CD4-positive, alpha-beta T cell (primary cell): ENCODE results near the gene RBM39. TPM values are rescaled to one million over a fixed set of nuclear protein-coding genes. Genes with fewer than 3 reads are reported as not detected.

Source experiments
- ATAC-seq: fragments of 200-7000 bp; cut with Tn5 transposase; one replicate; pipeline ENCODE4 v1.10.0; 2022; ENCODE audit warnings: mild to moderate bottlenecking; ENCODE audit not compliant: poor library complexity
- CTCF ChIA-PET: fragments of 350-600 bp; sonication (Branson Sonifier 250); formaldehyde crosslinking; loops from one replicate; lab custom pipeline; 2021; ENCODE audit warnings: antibody characterized with exemption, inconsistent platforms; lab: Charles Lee
- POLR2A ChIA-PET: fragments of 350-600 bp; sonication (Branson Sonifier 250); formaldehyde crosslinking; loops from one replicate; lab custom pipeline; 2021; ENCODE audit warnings: antibody characterized with exemption, inconsistent platforms; lab: Charles Lee
- DNase-seq, 14 experiments: peaks; one replicate each; pipeline ENCODE4 v3.0.0-alpha.2; 2013 to 2020; ENCODE audit warnings: mixed read lengths in 2 of 14
- H3K27ac ChIP-seq, 2 donors: one replicate each; pipeline versions ENCODE4 v1.5.1 to v1.7.0; 2013; ENCODE audit warnings: low read length in 2 of 2, low read depth in 1 of 2, mild to moderate bottlenecking in 1 of 2
- H3K27me3 ChIP-seq, 2 experiments: 1 replicate in 1 of 2; 2 replicates in 1 of 2; pipeline versions ENCODE4 v1.6.1 to v1.7.0; 2013; ENCODE audit warnings: low read length in 2 of 2, control low read depth in 1 of 2, mild to moderate bottlenecking in 1 of 2, moderate library complexity in 1 of 2; ENCODE audit not compliant: insufficient read depth in 2 of 2, control insufficient read depth in 1 of 2
- H3K36me3 ChIP-seq: one replicate; pipeline ENCODE4 v1.6.1; 2013; ENCODE audit warnings: low read length, control low read depth; ENCODE audit not compliant: insufficient read depth
- H3K4me1 ChIP-seq: one replicate; pipeline ENCODE4 v1.6.1; 2013; ENCODE audit warnings: low read length, control low read depth; ENCODE audit not compliant: insufficient read depth
- H3K4me3 ChIP-seq: one replicate; pipeline ENCODE4 v1.5.1; 2013; ENCODE audit warnings: mild to moderate bottlenecking, low read length, moderate library complexity
- H3K9me3 ChIP-seq, 2 experiments: 1 replicate in 1 of 2; 2 replicates in 1 of 2; pipeline versions ENCODE4 v1.6.1 to v1.7.0; 2013; ENCODE audit warnings: low read length in 2 of 2, mild to moderate bottlenecking in 2 of 2, control low read depth in 1 of 2, moderate library complexity in 1 of 2; ENCODE audit not compliant: control insufficient read depth in 1 of 2, insufficient read depth in 1 of 2
- H3K27ac Mint-ChIP-seq: one replicate; pipeline ENCODE4 v1.8.0; 2020; ENCODE audit warnings: mixed read lengths
- H3K27me3 Mint-ChIP-seq: one replicate; pipeline ENCODE4 v1.8.0; 2021; ENCODE audit warnings: mixed read lengths
- H3K36me3 Mint-ChIP-seq: one replicate; pipeline ENCODE4 v1.8.0; 2021; ENCODE audit warnings: low read depth, mixed read lengths
- H3K4me1 Mint-ChIP-seq: one replicate; pipeline ENCODE4 v1.8.0; 2021; ENCODE audit warnings: low read depth, mixed read lengths
- H3K4me3 Mint-ChIP-seq: one replicate; pipeline ENCODE4 v1.8.0; 2020; ENCODE audit warnings: mild to moderate bottlenecking, mixed read lengths
- H3K9me3 Mint-ChIP-seq: one replicate; pipeline ENCODE4 v1.8.0; 2020; ENCODE audit warnings: mixed read lengths
- intact Hi-C, 2 experiments: fragments of 100-400 bp; cut with DNase I in 1 of 2; cut with micrococcal nuclease in 1 of 2; formaldehyde crosslinking; loops; one replicate each; pipeline versions ENCODE4 v1.15.1 to v1.9.0; 2023 to 2025; cut with DNase I, micrococcal nuclease
- total RNA-seq, 174 experiments: library from RNA in 2 of 174; stranded (reverse) in 2 of 174; gene quantifications; one replicate each; pipeline ENCODE4 v1.2.3 and lab custom pipeline; 2021 to 2026
- TF ChIP-seq, protein P1 (sequence below): fragments of 200-600 bp; IDR thresholded peaks from one replicate; pipeline ENCODE4 v1.8.0; 2022; ENCODE audit warnings: antibody characterized with exemption, mild to moderate bottlenecking

The RBM39 gene
- total RNA-seq, 2 experiments from 2014 or later, result 1,057 to 1,091 TPM

DNA sequence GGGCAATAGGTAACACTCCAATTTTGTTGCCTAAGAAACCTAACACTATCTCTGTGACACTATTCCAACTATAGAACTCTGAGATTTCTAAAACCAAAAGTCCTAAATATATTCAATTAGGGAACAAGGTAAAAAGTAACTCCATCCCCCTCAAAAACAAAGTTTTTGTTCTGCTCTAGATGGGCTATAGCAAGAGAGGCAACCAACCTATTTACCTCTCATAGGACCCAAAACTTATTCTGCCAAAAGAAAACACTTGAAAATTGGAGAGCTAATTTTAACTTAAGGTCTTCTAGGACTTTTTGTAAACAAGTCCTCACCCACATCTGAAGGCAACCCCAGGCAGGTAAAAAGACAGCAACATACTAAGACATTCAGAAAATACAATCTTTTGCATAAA lies 7.7 kb downstream of the RBM39 start:
- peak overlapping the region; percentile 13 to 17 for H3K27ac ChIP-seq
- CTCF ChIA-PET, result interaction anchor here (0.8 to 1.2 kb wide), 3 partner anchors 16 to 38 kb away, joined by 3 read pairs; partner anchors contain the start of gene PHF20
- Mint-ChIP-seq H3K9me3 (no peaks in the 10 kb centered on the region), H3K27ac (peak overlapping the region; percentile 21), H3K4me1 (peaks cover 75% of the 10 kb centered on the region), H3K36me3 (peaks cover 92% of the 10 kb centered on the region), H3K4me3 (peak overlapping the region; percentile 34), H3K27me3 (no peaks in the 10 kb centered on the region)
- POLR2A ChIA-PET, result interaction anchor here (1.0 to 13.0 kb wide), 6 partner anchors 8 to 35 kb away, joined by 3 to 891 read pairs (median 6); partner anchors contain the start of genes NFS1, PHF20, RBM39 and ROMO1
- H3K4me1 ChIP-seq, result peaks cover 53% of the 10 kb centered on the region
- H3K36me3 ChIP-seq, result peaks cover 98% of the 10 kb centered on the region
- DNase-seq, result no peak
- ATAC-seq, result no peak
- no peaks in the 10 kb centered on the region for H3K9me3 ChIP-seq
- intact Hi-C loops, result loop anchor here in 1 of 2 experiments (2.0 to 5.0 kb wide), 2 partner anchors 20 to 153 kb away; no protein-coding TSS in a partner anchor
- H3K27me3 ChIP-seq, result no peaks in the 10 kb centered on the region
- H3K4me3 ChIP-seq, result no peak overlapping the region
- TF ChIP-seq, protein P1, sequence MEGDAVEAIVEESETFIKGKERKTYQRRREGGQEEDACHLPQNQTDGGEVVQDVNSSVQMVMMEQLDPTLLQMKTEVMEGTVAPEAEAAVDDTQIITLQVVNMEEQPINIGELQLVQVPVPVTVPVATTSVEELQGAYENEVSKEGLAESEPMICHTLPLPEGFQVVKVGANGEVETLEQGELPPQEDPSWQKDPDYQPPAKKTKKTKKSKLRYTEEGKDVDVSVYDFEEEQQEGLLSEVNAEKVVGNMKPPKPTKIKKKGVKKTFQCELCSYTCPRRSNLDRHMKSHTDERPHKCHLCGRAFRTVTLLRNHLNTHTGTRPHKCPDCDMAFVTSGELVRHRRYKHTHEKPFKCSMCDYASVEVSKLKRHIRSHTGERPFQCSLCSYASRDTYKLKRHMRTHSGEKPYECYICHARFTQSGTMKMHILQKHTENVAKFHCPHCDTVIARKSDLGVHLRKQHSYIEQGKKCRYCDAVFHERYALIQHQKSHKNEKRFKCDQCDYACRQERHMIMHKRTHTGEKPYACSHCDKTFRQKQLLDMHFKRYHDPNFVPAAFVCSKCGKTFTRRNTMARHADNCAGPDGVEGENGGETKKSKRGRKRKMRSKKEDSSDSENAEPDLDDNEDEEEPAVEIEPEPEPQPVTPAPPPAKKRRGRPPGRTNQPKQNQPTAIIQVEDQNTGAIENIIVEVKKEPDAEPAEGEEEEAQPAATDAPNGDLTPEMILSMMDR, result no peak

DNA sequence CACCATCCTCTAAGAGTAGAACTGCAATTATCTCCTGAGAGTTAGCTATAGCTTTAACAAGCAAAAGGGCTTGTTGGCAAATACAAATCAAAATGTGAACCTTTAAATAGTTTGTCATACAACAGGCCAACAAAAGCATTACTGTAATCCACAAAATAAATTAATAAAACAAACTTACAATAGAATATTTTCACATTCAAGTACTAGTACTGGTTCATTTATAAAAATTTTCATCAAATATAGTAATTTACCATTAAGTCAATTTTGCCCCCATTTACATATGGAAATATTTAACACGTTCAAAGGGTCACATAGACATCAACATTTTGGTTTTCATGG lies 9.4 kb downstream of the RBM39 start:
- H3K27me3 Mint-ChIP-seq, result no peaks in the 10 kb centered on the region
- H3K9me3 Mint-ChIP-seq, result no peaks in the 10 kb centered on the region
- H3K36me3 Mint-ChIP-seq, result peaks cover 91% of the 10 kb centered on the region
- peaks cover 63% of the 10 kb centered on the region for H3K4me1 Mint-ChIP-seq
- ChIA-PET POLR2A (interaction anchor here (3.5 kb wide), 1 partner anchor 10 kb away, joined by 31 read pairs; the partner anchor contains the start of gene RBM39), CTCF (no interaction called here)
- Histone ChIP-seq H3K4me1 (peaks cover 39% of the 10 kb centered on the region), H3K9me3 (no peaks in the 10 kb centered on the region), H3K4me3 (no peak overlapping the region), H3K36me3 (peaks cover 97% of the 10 kb centered on the region), H3K27ac (no peak overlapping the region), H3K27me3 (no peaks in the 10 kb centered on the region)
- TF ChIP-seq, protein P1, result no peak
- H3K4me3 Mint-ChIP-seq, result peak overlapping the region; percentile 34
- H3K27ac Mint-ChIP-seq, result peak overlapping the region; percentile 41
- intact Hi-C loops, result loop anchor here in 1 of 2 experiments (5.0 kb wide), 1 partner anchor 155 kb away; no protein-coding TSS in a partner anchor
- ATAC-seq (no peak), DNase-seq (no peak)

DNA sequence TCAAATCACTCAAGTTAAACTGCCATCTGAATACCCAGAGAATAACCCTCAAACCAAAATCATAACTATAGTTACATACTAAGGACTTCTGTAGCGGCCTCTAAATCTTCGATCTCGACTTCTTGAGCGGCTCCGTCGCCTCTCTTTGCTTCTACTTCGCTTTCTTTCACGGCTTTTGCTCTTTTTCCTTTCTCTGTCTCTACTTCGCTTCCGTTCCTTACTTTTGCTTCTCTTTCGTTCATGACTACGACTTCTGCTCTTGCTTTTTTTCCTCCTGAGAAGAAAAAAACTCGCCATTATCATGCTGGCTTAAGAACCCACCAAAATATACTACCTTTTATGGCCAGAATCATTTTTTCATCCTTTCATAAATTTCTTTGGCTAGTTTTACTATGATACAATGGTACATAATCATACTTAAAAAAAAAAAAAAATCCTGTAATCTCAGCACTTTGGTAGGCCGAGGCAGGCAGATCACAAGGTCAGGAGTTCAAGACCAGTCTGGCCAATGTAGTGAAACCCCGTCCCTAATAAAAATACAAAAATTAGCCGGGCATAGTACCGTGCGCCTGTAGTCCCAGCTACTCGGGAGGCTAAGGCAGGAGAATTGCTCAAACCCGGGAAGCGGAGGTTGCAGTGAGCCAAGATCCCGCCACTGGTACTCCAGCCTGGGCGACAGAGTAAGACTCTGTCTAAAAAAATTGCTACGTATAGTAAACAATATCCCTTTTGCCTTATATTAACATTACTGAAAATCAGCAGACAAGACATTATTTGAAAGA lies 10.0 kb downstream of the RBM39 start:
- no peak overlapping the region for H3K4me3 ChIP-seq
- H3K27me3 ChIP-seq, result no peaks in the 10 kb centered on the region
- peaks cover 63% of the 10 kb centered on the region for H3K4me1 Mint-ChIP-seq
- TF ChIP-seq, protein P1, result no peak
- DNase-seq, result no peak
- no peaks in the 10 kb centered on the region for H3K9me3 Mint-ChIP-seq
- H3K36me3 ChIP-seq, result peaks cover 96% of the 10 kb centered on the region
- ChIA-PET CTCF (interaction anchor here (2.9 kb wide), 1 partner anchor 10 kb away, joined by 8 read pairs; the partner anchor contains the start of gene RBM39), POLR2A (interaction anchor here (1.3 to 3.5 kb wide), 2 partner anchors 10 to 39 kb away, joined by 3 to 31 read pairs; partner anchors contain the start of gene RBM39)
- no peak overlapping the region for H3K27ac ChIP-seq
- H3K27me3 Mint-ChIP-seq, result no peaks in the 10 kb centered on the region
- H3K27ac Mint-ChIP-seq, result peak overlapping the region; percentile 41
- ATAC-seq, result no peak
- peak overlapping the region; percentile 34 for H3K4me3 Mint-ChIP-seq
- H3K36me3 Mint-ChIP-seq, result peaks cover 92% of the 10 kb centered on the region
- intact Hi-C loops, result loop anchor here (2.0 to 5.0 kb wide), 2 partner anchors 15 to 155 kb away; no protein-coding TSS in a partner anchor
- H3K9me3 ChIP-seq, result no peaks in the 10 kb centered on the region
- peaks cover 34% of the 10 kb centered on the region for H3K4me1 ChIP-seq
